K562 (cell line): ENCODE results near the gene HECW1. TPM values are rescaled to one million over a fixed set of nuclear protein-coding genes. Genes with fewer than 3 reads are reported as not detected.

Source experiments
- ATAC-seq: fragments of 200-7000 bp; cut with Tn5 transposase; 3 replicates; pipeline ENCODE4 v1.9.1; 2020; ENCODE audit warnings: moderate library complexity
- BruUV-seq: library from RNA; stranded (reverse); fragments of 400-500 nt; replicated peaks from 2 replicates; lab custom pipeline; 2021; lab: Mats Ljungman, UMichigan
- CTCF ChIA-PET: fragments of 300-600 bp; formaldehyde crosslinking; extraction: SDS; loops from one replicate; lab custom pipeline; 2021; ENCODE audit warnings: low intra/inter-chr PET ratio; lab: Yijun Ruan, JAX
- POLR2A ChIA-PET: fragments of 300-600, 350-650 bp; sonication (Branson Sonifier 250); formaldehyde crosslinking; extraction: SDS; loops from one replicate; lab custom pipeline; 2021; ENCODE audit warnings: antibody characterized with exemption, inconsistent platforms; lab: Yijun Ruan, JAX
- DNase-seq, 4 experiments: peaks; one replicate each; pipeline versions ENCODE4 v3.0.0 to v3.0.0-alpha.2; 2011 to 2018; ENCODE audit warnings: low spot score in 3 of 4, mixed read lengths in 3 of 4; ENCODE audit errors: extremely low read depth in 1 of 4
- FAIRE-seq: peaks from 2 replicates; lab custom pipeline; 2011; peaks lifted over from hg19 to GRCh38; lab: Jason Lieb, UNC
- H2AFZ ChIP-seq: 2 replicates; pipeline ENCODE4 v1.6.0; 2011; ENCODE audit warnings: low read depth, low read length, control low read depth, inconsistent platforms
- H3K27ac ChIP-seq: fragments of 200-600 bp; 3 replicates; pipeline ENCODE4 v1.8.0; 2011; ENCODE audit warnings: low read depth, mild to moderate bottlenecking, control low read depth, inconsistent platforms, low read length, moderate library complexity, mixed read lengths; ENCODE audit errors: extremely low read depth
- H3K27me3 ChIP-seq, 2 experiments: fragments of 300-600 bp in 1 of 2; 2 replicates in 1 of 2; 3 replicates in 1 of 2; pipeline versions ENCODE4 v1.6.0 to v1.8.0; 2011; ENCODE audit warnings: inconsistent platforms in 2 of 2, low read length in 2 of 2, mild to moderate bottlenecking in 1 of 2, mixed read lengths in 1 of 2, moderate library complexity in 1 of 2; ENCODE audit not compliant: control insufficient read depth in 2 of 2, insufficient read depth in 2 of 2
- H3K36me3 ChIP-seq: fragments of 300-600 bp; 3 replicates; pipeline ENCODE4 v1.8.0; 2011; ENCODE audit warnings: mild to moderate bottlenecking, low read length, inconsistent platforms; ENCODE audit not compliant: control insufficient read depth, insufficient read depth
- H3K4me1 ChIP-seq, 2 experiments: fragments of 200-600 bp in 1 of 2; replicated peaks in 1 of 2; 2 replicates in 1 of 2; 3 replicates in 1 of 2; pipeline versions ENCODE4 v1.5.1 to v1.8.0; 2011; ENCODE audit warnings: inconsistent platforms in 2 of 2, low read length in 2 of 2, mild to moderate bottlenecking in 1 of 2, mixed read lengths in 1 of 2, moderate library complexity in 1 of 2; ENCODE audit not compliant: control insufficient read depth in 2 of 2, insufficient read depth in 2 of 2
- H3K4me2 ChIP-seq: 2 replicates; pipeline ENCODE4 v1.6.1; 2011; ENCODE audit warnings: low read length, control low read depth, inconsistent platforms, mixed read lengths; ENCODE audit not compliant: insufficient read depth
- H3K4me3 ChIP-seq: fragments of 200-600 bp; sonication (generic), shearing (Covaris generic); 2 replicates; pipeline ENCODE4 v1.5.1; 2016; ENCODE audit warnings: control low read depth, inconsistent platforms
- H3K79me2 ChIP-seq: fragments of 200-600 bp; 3 replicates; pipeline ENCODE4 v1.8.0; 2011; ENCODE audit warnings: low read length, inconsistent platforms; ENCODE audit not compliant: control insufficient read depth, insufficient read depth
- H3K9ac ChIP-seq, 2 experiments: 2 replicates each; pipeline versions ENCODE4 v1.6.0 to v1.6.1; 2011; ENCODE audit warnings: low read depth in 2 of 2, low read length in 2 of 2, control low read depth in 1 of 2, inconsistent platforms in 1 of 2, mild to moderate bottlenecking in 1 of 2, mixed read lengths in 1 of 2; ENCODE audit not compliant: insufficient read depth in 1 of 2
- H3K9me1 ChIP-seq: one replicate; pipeline ENCODE4 v1.6.0; 2011; ENCODE audit warnings: inconsistent platforms, mild to moderate bottlenecking, low read length, moderate library complexity; ENCODE audit not compliant: control insufficient read depth, insufficient read depth
- H3K9me3 ChIP-seq: replicated peaks from 2 replicates; pipeline ENCODE4 v1.5.1; 2011; ENCODE audit warnings: low read depth, low read length, inconsistent platforms; ENCODE audit not compliant: control insufficient read depth, insufficient read depth
- H4K20me1 ChIP-seq: replicated peaks from 2 replicates; pipeline ENCODE4 v1.6.1; 2011; ENCODE audit warnings: low read length, inconsistent platforms, mixed read lengths; ENCODE audit not compliant: control insufficient read depth, insufficient read depth
- ARHGAP35 ChIP-seq: fragments of 450-650 bp; IDR thresholded peaks from 2 replicates; pipeline ENCODE4 v1.6.1; 2018; ENCODE audit not compliant: partially characterized antibody
- BCL6 ChIP-seq: fragments of 250-450 bp; sonication (Bioruptor Pico); IDR thresholded peaks from 2 replicates; pipeline ENCODE4 v1.4.0; 2020
- BRF1 ChIP-seq: IDR thresholded peaks from 3 replicates; pipeline ENCODE4 v1.6.1; 2011; ENCODE audit warnings: borderline replicate concordance, mild to moderate bottlenecking; ENCODE audit not compliant: insufficient read length; ENCODE audit errors: extremely low read depth
- EGR1 ChIP-seq: fragments of 450-650 bp; conservative IDR thresholded peaks from 2 replicates; pipeline ENCODE4 v1.6.1; 2017; ENCODE audit warnings: mild to moderate bottlenecking
- EZH2 ChIP-seq: IDR thresholded peaks from 2 replicates; pipeline ENCODE4 v1.6.1; 2012; ENCODE audit warnings: low read depth, mild to moderate bottlenecking, inconsistent platforms, low read length, borderline replicate concordance
- FIP1L1 ChIP-seq: fragments of 200-400 bp; formaldehyde crosslinking; IDR thresholded peaks from 2 replicates; pipeline ENCODE4 v1.6.1; 2018; ENCODE audit warnings: mild to moderate bottlenecking, low read depth, low read length; ENCODE audit not compliant: poor library complexity, severe bottlenecking
- HMBOX1 ChIP-seq: sonication (generic); IDR thresholded peaks from 2 replicates; pipeline ENCODE4 v1.6.1; 2016
- HNRNPL ChIP-seq: fragments of 200-400 bp; formaldehyde crosslinking; IDR thresholded peaks from 2 replicates; pipeline ENCODE4 v1.6.1; 2017; ENCODE audit warnings: low read depth, mild to moderate bottlenecking, low read length
- NFRKB ChIP-seq: fragments of 450-650 bp; IDR thresholded peaks from 2 replicates; pipeline ENCODE4 v1.6.1; 2016; ENCODE audit warnings: low read depth
- NONO ChIP-seq, 2 experiments: fragments of 200-400 bp in 1 of 2; fragments of 450-650 bp in 1 of 2; formaldehyde crosslinking in 1 of 2; IDR thresholded peaks; 2 replicates each; pipeline ENCODE4 v1.6.1; 2017; ENCODE audit warnings: low read depth in 2 of 2, mild to moderate bottlenecking in 2 of 2, moderate library complexity in 2 of 2, low read length in 1 of 2
- PURB ChIP-seq: sonication (generic); formaldehyde crosslinking; IDR thresholded peaks from 2 replicates; pipeline ENCODE4 v1.9.0; 2021; ENCODE audit warnings: low read depth, mild to moderate bottlenecking, missing genetic modification reagents
- SNRNP70 ChIP-seq: fragments of 200-400 bp; formaldehyde crosslinking; optimal IDR thresholded peaks from 2 replicates; pipeline ENCODE3; 2017; ENCODE audit warnings: low read depth, low read length
- TARDBP ChIP-seq: fragments of 450-650 bp; IDR thresholded peaks from 2 replicates; pipeline ENCODE4 v1.6.1; 2016
- ZBED1 ChIP-seq: IDR thresholded peaks from 2 replicates; pipeline ENCODE4 v1.6.1; 2014
- ZBTB7A ChIP-seq: IDR thresholded peaks from 2 replicates; pipeline ENCODE4 v1.6.1; 2011; ENCODE audit warnings: low read depth, mild to moderate bottlenecking, low read length, moderate library complexity, borderline replicate concordance; ENCODE audit not compliant: control insufficient read depth
- ZNF239 ChIP-seq: fragments of 250-450 bp; sonication (Bioruptor Pico); IDR thresholded peaks from 2 replicates; pipeline ENCODE4 v1.4.0; 2020; ENCODE audit warnings: mild to moderate bottlenecking
- ZNF431 ChIP-seq: sonication (generic); formaldehyde crosslinking; IDR thresholded peaks from 2 replicates; pipeline ENCODE4 v1.8.0; 2022; ENCODE audit warnings: mild to moderate bottlenecking, missing genetic modification reagents
- WGBS: fragments of 100-300 bp; shearing (Covaris generic); methylation state at CpG from one replicate; pipeline ENCODE4 v1.1.6; 2016; ENCODE audit warnings: low coverage, mixed read lengths; ENCODE audit not compliant: insufficient coverage; ENCODE audit errors: missing lambda C conversion rate; 5-methylcytosine and 5-hydroxymethylcytosine counted together
- in situ Hi-C: fragments of 300-500 bp; cut with MboI; formaldehyde crosslinking; loops from 4 replicates; pipeline ENCODE4 v1.15.0; 2018; ENCODE audit warnings: inconsistent platforms, mixed read lengths
- intact Hi-C: fragments of 100-400 bp; cut with micrococcal nuclease; formaldehyde crosslinking; loops from 2 replicates; pipeline ENCODE4 v1.14.2; 2022
- polyA plus RNA-seq, 8 experiments: library from polyadenylated mRNA; depleted of rRNA in 4 of 8; stranded (reverse) in 5 of 8; unstranded in 3 of 8; fragments of >200 nt; fragmentation: Nextera tagmentation in 2 of 8; fragmentation: Illumina TruSeq in 1 of 8; extraction: Ambion mirVana in 2 of 8; extraction: Trizol in 1 of 8; gene quantifications; 2 replicates each; pipeline versions ENCODE4 v1.2.1 to v1.2.3, GENCODE V29; 2011 to 2014; ENCODE audit warnings: inconsistent platforms in 1 of 8, missing spikeins in 1 of 8
- total RNA-seq, 7 experiments: library from RNA; depleted of rRNA in 6 of 7; stranded (reverse); fragments of >200 nt in 6 of 7; fragmentation: Illumina TruSeq in 2 of 7; extraction: Trizol in 2 of 7; gene quantifications; 2 replicates each; pipeline versions ENCODE4 v1.2.1 to v1.2.3, GENCODE V29; 2011 to 2021; ENCODE audit warnings: low replicate concordance in 1 of 7

The HECW1 gene
- total and polyA plus RNA-seq, 9 of the 15 experiments (the other 6 are each of a cell fraction or from before 2014, with no cell fraction given), result 0.07 to 0.31 (median 0.13) TPM; not detected in 4

DNA sequence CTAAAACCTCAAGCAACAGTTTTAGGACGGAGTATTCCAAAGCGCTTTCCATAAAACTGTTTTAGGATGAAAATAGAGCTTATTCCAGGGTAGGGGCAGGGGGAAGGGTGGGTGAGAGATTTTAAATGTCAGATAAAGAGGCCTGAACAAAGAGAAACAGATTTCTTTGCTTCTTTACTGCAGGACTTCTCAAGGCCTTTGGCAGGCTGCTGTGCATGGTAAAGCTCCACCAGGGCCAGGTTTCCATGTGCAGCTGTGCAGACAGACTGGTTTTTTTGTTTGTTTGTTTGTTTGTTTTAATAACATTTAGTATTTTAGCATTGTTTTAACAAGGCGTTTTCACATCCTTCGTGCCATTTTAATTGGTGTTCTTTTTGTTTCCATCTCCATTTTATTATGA is 26.3 kb downstream of the HECW1 start:
- ChIA-PET CTCF (no interaction called here), POLR2A (no interaction called here)
- no peaks in the 10 kb centered on the region for H3K9me3 ChIP-seq
- WGBS, result 4% methylated on average over 4 of the region's 4 CpGs
- FAIRE-seq, result no peak
- no peaks in the 10 kb centered on the region for H3K9me1 ChIP-seq
- H3K79me2 ChIP-seq, result no peaks in the 10 kb centered on the region
- no peaks in the 10 kb centered on the region for H3K4me1 ChIP-seq
- H3K27me3 ChIP-seq, result peaks cover 20 to 35% of the 10 kb centered on the region in 2 experiments
- H4K20me1 ChIP-seq, result no peaks in the 10 kb centered on the region
- H2AFZ ChIP-seq, result no peak overlapping the region
- H3K36me3 ChIP-seq, result no peaks in the 10 kb centered on the region
- no peak for ATAC-seq
- in situ Hi-C loops (no loop called here), intact Hi-C loops (no loop called here)
- DNase-seq, result no peak
- H3K9ac ChIP-seq, result no peak overlapping the region
- BruUV-seq, result no TSS peak
- TF ChIP-seq ZNF239 (CRISPR knock-in tag) (peak; percentile 67), ARHGAP35 (no peak)
- H3K27ac ChIP-seq, result no peak overlapping the region
- H3K4me2 ChIP-seq, result no peak overlapping the region
- no peak overlapping the region for H3K4me3 ChIP-seq

GRCh38 chr7:43139137-43139536 is 26.7 kb downstream of the HECW1 start:
- FAIRE-seq (no peak), DNase-seq (no peak), ATAC-seq (no peak)
- CTCF ChIA-PET, result no interaction called here
- Histone ChIP-seq H3K4me2 (no peak overlapping the region), H3K79me2 (no peaks in the 10 kb centered on the region), H3K9me1 (no peaks in the 10 kb centered on the region), H3K27me3 (peaks cover 20 to 36% of the 10 kb centered on the region in 2 experiments), H3K4me1 (no peaks in the 10 kb centered on the region), H3K27ac (no peak overlapping the region), H3K9ac (no peak overlapping the region), H3K36me3 (no peaks in the 10 kb centered on the region), H3K9me3 (no peaks in the 10 kb centered on the region), H3K4me3 (no peak overlapping the region), H2AFZ (no peak overlapping the region), H4K20me1 (no peaks in the 10 kb centered on the region)
- WGBS, result 34% methylated on average over 2 of the region's 2 CpGs
- no TSS peak for BruUV-seq
- in situ Hi-C loops, result no loop called here
- intact Hi-C loops, result no loop called here
- POLR2A ChIA-PET, result interaction anchor here (1.0 kb wide), 1 partner anchor 67 kb away, joined by 3 read pairs; no protein-coding TSS in a partner anchor
- TF ChIP-seq NFRKB (no peak), FIP1L1 (no peak), BRF1 (no peak), HNRNPL (no peak), BCL6 (no peak), TARDBP (no peak), NONO (IDR thresholded peaks at IDR 0.05; ENCODE audit: low read depth in 2 of 2, low read length in 1 of 2) (no peak), ZBTB7A (no peak), ZBED1 (no peak), ZNF431 (no peak), EGR1 (no peak), SNRNP70 (no peak), HMBOX1 (no peak), PURB (CRISPR knock-in tag) (no peak), EZH2 (no peak)
